NCI-H748 (cell line): ENCODE measurements around the gene SLC7A9.

Experiments used
- DNase-seq: peaks from one replicate; lab custom pipeline; 2025; ENCODE audit not compliant: unreplicated experiment; lab: John Stamatoyannopoulos, UW

The SLC7A9 gene

DNA sequence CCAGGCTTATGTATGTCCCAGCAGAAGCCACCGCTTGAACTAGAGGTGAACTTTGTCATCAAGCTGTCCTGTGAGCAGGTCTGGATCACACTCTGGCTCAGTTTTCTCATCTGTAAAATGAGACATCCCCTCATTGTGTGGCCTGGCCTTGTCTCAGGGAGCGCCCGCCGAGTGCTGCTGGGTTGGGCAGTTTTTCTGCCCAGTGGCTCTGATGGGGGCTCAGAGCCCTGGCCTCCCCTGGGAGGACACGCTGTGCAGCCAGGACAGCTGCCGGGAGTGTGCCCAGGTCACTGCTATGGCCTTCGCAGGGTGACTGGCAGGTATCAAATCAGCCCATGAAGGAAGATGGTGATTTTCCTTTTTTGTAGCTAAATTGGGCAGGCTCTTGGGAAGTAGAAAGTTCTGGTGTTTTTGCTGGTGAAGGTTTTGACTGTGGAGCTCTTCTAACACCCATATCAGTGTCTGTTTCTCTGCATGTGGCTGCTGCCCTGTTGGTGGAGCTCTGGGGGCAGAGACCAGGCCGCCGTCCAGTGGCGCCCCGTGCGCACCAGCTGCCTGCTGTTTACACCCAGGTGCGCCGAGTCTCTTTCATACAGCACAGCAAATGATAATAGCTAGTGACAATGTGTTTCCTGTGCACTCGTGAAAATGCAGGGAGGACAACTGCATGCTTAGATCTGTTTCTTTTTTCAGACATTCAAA, 40.8 kb downstream of the SLC7A9 start:
- peak; percentile 45 for DNase-seq

- DNase-seq, result no peak
Measured at GRCh38 chr19:32828139-32828538, 41.4 kb downstream of the SLC7A9 start.

GRCh38 chr19:32824916-32825608, 44.5 kb downstream of the SLC7A9 start:
- DNase-seq, result peak; percentile 60

- no peak for DNase-seq
Measured at GRCh38 chr19:32824191-32824751, 45.3 kb downstream of the SLC7A9 start.

- DNase-seq, result no peak
Measured at GRCh38 chr19:32823747-32824102, 45.8 kb downstream of the SLC7A9 start.

DNA sequence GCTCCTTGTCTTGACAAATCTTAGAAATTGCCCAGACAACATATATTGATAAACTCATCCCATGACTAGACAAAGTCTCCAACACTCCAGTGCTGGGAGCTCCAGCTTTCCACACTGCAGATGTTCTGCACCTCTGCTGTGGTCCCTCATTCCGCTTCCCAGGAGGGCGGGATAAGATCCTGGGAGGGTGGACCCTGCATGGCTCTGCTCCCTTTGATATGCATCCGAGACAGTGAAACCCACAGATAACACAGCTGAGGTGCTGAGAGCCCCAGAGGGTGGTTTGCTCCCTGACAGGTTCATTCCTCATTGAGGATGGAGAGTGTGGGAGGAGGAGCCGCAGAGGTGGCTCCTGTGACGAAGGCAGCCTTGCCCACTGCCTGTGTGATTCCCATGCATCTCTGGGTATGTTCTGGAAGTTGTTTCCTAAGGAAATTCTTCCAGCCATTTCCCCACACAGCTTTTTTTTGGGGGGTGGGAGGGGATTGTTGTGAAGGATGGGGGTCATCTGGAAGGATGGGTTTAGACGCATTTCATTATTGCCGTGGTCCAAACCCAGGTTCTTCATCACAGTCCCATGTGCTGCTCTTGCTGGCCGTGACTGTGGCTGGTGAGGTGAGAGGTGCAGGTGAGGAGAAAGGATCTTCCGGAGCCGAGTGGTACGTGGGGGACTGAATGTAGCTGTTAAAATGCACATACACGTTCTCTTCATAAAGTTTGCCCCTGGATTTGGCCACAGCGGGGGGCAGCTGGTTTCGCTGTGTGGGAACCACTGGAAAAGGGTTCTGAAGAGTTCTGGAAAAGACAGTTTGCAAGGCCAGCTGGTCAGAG, 46.4 kb downstream of the SLC7A9 start:
- no peak for DNase-seq

DNA sequence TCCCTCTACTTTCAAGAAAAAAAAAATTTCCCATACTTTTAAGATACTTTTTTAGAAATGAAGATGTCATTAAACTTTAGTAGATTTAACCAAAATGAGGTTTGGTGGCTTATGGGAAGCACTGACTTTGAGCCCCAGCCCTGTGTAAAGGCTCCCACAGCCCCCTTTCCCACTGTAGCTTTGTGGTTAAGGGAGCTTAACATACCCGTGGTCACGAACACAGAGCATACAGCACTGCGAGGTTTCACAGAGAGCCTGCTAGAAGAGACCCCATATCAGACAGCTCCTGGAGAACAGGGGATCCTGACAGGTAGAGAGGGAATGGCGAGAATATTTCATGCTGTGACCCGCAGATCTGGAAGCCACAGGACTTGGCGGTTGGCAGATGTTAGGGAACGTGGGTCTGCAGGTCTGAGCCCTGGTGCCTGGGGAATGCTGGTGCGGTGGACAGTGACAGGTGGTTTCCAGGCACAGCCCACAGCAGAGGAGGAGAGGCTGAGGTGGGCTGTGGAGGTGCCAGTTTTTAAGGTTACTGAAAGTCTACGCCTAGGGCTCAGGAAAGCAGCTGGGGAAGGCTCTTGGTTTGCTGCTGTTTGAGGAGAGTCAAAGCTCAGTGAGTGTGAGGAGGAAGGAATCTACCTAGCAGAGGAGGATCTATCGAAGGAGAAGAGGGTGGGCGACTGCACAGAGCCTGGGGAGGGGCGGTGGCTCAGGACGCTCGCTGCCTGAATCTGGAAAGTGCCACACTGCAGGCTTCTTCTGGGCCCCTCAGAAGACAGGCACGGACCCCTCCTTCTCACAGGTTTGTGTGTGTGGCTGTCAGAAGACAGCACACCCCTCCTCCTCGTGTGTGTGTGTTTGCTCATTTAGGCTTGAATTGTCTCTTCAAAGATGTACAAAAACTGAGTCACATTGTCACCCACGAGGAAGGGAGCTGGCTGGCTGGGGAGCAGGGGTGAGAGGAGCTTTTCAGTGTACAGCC, 49.9 kb downstream of the SLC7A9 start:
- DNase-seq, result no peak

GRCh38 chr19:32818536-32818935, 51.0 kb downstream of the SLC7A9 start:
- DNase-seq, result no peak

GRCh38 chr19:32817569-32818476, 51.7 kb downstream of the SLC7A9 start:
- DNase-seq, result no peak

GRCh38 chr19:32816555-32817099, 52.9 kb downstream of the SLC7A9 start:
- DNase-seq, result no peak

DNA sequence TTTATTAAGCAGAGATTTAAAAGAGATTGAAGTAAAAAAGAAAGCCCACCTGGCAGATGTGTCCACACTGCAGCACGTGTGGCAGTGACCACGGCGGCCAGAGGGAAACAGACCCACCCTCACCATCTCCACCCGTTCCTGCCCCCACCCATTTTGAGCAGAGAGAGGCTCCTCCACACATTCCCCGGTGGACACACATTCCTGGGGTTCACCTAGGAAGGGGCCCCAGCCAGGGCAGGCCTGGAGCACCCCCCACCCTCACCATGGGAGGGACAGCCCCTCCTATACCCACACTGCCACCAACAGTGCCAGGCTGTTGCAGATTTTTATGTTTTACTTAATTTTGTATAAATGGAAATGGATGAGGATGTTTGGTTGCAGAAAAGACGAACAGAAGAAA, 54.9 kb downstream of the SLC7A9 start:
- no peak for DNase-seq

DNA sequence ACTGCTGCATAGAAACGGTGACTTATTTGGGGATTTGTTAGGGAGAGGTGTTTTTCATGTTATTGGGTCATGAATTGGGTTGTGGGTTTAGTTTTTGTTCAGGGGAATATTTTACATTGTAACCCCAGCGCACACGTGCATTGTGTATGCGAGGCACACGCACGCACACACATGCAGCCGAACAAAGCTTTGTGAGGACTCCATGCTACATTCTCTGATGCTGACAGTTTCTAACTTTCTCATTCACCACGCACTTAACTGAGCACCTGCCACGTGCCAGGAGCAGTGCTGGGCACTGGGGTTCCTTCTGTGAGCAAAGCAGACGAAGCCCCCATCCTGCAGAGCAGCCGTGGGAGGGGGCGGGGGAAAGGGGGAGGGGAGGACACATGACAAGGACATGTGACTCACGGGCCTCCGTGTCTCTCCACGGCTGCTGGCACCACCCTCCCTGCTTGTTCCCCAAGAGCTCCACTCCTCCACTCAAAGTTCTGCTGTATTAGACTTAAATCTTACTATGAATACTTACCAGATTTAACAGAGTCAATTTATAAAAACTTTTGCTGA, 55.6 kb downstream of the SLC7A9 start:
- DNase-seq, result no peak

DNA sequence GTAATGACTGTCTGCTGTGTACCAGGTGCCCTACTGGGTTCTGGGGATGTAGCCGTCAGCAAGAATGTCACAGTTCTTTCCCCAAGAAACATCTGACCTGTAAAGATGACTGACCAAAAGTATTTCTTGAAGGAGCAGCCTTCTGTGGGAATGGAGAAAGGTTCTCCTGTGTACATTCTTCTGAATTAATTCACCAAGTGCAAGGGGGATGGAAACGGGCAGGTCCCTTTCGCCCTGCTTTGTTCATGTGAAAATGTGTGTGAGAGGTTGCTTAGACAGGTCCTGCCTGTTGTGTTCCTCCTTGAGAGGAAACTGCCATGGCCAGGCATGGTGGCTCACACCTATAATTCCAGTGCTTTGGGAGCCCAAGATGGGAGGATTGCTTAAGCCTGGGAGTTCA, 57.0 kb downstream of the SLC7A9 start:
- no peak for DNase-seq

DNA sequence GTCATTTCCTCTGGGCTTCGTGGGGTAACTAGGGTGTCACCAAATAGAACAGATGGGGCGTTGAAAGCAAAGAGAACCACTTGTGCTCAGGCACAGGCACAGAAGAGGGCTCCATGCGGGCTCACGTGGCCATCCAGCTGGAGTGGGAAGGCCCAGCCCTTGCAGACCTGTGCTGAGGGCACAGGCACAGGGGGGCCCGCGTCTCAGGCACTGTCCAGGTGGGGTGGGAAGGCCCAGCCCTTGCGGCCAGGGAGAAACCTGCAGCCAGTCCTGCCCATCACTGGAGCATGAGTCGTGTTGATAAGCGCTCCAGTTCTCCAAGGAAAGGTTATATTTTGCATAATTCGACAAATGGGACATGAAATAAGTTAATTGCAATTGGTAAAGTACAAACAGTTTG, 57.5 kb downstream of the SLC7A9 start:
- no peak for DNase-seq

- DNase-seq, result no peak
Measured at GRCh38 chr19:32811151-32811550, 58.4 kb downstream of the SLC7A9 start.

GRCh38 chr19:32810452-32810851, 59.1 kb downstream of the SLC7A9 start:
- DNase-seq, result no peak

DNA sequence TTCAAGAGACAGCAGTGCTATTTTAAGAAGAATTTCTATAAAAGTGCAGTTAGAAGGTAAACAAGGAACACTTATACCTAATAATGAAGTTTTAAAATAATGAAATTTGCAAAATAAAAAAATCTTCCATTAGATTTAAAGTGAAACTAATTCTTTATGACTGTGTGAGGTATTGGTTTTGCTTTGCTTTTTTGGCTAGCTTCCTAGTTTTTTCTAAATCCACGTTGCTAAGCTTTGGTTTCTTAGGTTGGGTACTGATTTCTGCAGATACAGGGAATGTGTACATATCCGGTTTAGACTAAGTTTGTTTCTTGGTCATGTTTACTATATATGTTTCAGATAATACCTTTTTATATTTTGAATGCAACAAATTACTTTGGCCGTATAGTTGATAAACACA, 59.8 kb downstream of the SLC7A9 start:
- no peak for DNase-seq

GRCh38 chr19:32809254-32809653, 60.3 kb downstream of the SLC7A9 start:
- DNase-seq, result no peak

- no peak for DNase-seq
Measured at GRCh38 chr19:32808236-32808635, 61.3 kb downstream of the SLC7A9 start.
